Measurements from ENCODE around the gene PPFIA4.
"Not testable (repeated sequence)": the region's sequence is repeated elsewhere in the genome, so short reads cannot be mapped to it uniquely, and the experiment has no call there.

PPFIA4 gene

DNA sequence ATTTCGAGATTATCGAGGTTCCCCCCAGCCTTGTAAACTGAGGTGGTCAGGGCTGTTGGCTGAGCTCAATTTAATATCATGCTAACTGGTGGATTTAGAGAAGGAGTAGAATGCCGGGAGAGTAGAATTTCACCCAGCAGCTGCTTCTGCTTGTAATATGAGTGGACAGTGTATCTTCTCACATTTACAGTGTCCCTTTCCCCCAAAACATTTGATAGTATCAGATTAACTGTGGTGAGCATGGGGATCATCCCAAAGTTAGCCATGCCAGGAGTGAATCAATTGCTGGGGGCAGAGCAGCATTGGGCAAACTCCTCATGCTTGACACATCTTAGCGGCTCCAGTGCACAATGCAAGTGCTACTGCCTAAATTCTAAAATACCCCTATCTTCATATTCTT lies 9.2 kb upstream of the PPFIA4 start:
- no peak for DNase-seq (ENCODE audit: low read depth in 1 of 2, low spot score in 1 of 2)

DNA sequence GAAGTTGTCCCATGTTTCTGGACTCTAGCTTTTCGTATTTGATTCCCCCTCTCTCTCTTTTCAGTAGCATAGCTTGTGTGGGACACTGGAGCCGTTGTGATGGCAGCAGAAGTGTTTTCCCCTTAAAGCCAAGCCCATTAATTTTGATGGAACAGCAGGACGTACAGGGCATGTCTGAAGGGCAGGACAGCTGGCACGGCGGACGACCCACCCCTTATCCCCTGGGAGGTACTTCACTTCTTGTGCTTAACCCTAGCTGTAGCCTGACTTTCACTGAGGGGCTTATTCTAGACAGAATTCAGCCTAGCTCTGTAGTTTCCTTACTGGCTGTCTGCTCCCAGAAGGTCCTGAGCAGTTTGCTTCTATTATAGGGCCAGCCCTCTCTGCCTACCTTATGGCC lies 8.6 kb upstream of the PPFIA4 start:
- no peak for DNase-seq (ENCODE audit: low read depth in 1 of 2, low spot score in 1 of 2)

DNA sequence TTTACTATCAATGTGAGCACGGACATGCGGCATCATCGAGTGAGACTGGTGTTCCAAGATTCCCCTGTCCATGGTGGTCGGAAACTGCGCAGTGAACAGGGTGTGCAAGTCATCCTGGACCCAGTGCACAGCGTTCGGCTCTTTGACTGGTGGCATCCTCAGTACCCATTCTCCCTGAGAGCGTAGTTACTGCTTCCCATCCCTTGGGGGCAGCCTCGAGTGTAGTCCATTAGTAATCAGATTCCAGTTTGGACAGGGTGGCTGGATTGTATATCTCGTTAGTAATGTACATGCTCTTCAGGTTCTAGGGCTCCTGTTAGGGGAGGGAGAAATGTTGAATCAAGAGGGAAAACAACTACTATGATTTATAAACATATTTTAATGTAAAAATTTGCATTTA lies 3.4 kb upstream of the PPFIA4 start:
- not testable (repeated sequence) for DNase-seq (ENCODE audit: low read depth in 1 of 2, low spot score in 1 of 2)

DNA sequence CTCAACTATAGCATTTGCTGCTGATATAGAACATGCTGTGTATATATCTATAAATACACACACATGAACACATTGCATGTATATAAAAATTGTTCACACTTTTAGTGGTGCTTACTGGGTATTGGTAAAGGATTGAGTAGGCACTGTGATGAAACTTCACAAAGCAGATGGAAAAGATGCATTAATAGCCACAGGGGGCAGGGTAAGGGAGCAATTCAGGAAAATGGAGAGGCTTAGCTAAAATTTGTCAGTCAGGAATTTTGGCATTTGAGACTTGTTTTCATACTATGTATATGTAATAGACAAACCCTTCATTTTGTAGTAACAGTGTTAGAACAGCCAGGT lies 633 bp upstream of the PPFIA4 start:
- no peak for DNase-seq (ENCODE audit: low read depth in 1 of 2, low spot score in 1 of 2)

DNA sequence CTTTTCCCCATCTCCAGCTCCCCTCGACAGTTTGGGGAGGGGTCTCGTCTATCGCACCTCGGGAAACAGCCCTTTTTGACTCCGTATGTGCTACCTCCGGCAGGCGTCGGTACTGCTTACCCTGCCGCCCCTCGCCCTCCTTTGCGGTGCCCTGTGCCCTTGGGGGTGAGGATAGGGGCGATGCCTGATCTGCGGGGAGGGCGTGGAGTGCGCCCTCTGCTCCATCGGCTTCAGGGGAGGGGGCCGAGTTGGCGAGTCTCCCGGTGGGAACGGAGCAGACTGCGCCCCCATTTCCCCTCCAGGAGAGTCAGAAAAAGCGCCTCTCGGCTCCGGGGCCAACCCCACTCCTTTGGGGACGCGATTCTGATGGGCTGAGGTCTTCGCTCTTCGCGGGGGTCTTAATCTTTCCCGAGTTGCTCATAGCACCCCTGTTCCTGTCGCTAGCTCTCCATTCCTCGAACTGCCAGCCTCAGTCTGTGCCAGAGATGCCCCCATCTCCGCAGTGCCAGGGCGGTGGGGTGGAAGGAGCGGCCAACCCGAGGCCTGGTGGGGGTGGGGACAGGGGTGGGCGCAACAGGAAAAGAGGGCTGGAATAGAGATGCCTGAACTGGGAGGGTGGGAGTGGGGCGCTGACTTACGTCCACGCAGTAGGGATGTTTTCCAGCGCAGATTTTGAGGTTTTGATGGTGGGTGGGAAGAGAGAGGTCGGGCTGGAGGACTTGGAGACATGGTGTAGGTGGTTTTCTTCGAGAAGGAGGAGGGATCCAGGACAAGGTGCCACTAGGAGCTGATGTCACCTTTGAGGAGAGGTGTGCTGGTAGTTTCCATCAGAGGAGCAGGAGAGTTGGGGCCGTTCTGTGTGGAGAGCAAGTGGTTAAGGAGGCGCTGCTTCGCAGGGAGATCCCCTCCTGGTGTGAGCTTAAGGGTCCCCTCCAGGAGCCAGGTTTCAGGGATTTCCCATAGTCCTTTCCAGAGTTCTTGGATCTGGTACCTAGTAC lies 674 bp downstream of the PPFIA4 start:
- DNase-seq (ENCODE audit: low read depth in 1 of 2, low spot score in 1 of 2) = no peak

DNA sequence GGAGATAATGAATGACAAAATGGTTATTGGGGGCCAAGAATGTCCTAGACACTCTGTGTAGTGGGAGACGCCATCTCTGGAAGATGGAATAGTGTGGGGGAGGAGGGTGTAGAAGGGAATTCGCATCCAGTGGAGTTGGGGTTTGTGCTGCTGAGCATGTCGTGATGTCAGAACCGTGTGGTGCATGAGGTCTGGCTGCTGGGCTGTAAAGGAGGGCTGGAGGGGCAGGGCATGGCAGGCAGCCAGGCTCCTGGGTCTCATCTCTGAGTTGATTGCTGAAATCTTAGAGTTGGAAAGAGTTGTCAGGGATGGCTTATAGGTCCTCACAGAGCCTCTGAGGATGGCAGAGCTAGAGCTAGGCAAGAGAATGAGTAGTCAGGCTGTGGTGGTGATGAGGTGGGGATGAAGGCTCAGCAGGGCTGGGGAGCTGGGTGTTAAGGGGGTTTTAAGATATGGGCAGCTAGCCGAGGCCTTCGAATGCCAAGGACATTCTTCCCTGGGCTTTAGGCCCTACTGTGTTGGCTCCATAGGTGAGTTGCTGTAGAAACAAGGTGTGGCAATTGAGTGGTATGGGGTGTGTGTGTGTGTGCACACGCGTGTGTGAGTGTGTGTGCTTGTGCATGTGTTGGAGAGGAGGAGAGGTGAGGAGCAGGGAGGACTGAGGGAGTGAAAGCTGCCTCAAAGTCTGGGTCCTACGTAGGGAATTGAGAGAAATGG lies 1.9 kb downstream of the PPFIA4 start:
- no peak for DNase-seq (ENCODE audit: low read depth in 1 of 2, low spot score in 1 of 2)

DNA sequence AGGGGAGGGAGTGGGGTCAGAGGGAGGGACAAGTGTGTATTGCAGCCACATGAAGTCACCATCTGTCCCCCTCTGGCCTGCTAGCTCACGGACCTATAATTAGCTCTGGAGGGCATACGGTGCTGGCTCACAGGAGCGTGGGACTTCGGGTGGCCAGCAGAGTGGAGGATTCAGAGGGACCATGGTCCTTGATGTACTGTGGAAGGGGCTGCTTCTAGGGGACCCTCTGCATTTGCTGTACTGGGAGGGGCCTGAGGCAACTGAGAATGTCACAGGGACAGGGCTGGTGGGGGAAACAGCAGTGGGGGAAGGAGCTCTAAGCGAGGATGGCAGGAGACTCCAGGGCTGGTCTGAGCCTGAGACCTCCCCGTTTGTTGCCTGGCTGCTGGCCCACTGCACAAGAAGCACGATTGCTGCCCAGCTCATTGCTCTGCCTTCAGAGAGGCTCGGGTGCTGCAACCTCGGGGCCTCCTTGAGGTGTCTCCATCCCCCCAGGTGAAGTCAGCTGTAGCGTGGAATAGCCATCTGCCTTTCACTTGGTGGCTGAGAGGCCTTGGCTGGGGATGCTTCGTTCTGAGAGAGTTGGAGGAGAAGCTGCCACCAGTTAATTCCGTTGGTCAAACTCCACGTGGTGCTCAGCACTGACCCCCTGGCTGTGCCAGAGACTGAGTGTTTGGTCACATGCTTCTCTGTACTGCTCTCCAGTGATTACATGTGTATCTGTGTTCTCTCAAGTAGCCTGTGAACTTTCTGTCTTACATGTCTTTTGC lies 2.7 kb downstream of the PPFIA4 start:
- DNase-seq (ENCODE audit: low read depth in 1 of 2, low spot score in 1 of 2) = no peak

DNA sequence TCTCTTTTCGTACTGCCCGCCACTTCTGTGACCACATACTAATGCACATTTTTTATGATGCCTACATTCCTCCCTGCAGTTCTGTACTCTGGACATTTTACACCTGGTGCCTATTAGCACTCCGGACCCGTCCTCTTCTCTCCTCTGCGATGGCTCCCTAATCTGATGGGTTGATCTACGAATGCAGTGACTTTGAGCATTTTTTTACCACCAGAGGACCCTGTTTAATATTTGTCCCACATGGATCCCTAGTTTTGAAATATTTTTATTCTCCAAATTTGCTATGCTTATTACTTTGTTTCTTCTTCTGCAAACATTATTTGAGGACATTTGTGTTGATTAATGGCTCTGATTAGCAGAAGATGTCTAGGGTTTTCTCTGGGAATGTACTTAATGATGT lies 5.2 kb downstream of the PPFIA4 start:
- no peak for DNase-seq (ENCODE audit: low read depth in 1 of 2, low spot score in 1 of 2)

DNA sequence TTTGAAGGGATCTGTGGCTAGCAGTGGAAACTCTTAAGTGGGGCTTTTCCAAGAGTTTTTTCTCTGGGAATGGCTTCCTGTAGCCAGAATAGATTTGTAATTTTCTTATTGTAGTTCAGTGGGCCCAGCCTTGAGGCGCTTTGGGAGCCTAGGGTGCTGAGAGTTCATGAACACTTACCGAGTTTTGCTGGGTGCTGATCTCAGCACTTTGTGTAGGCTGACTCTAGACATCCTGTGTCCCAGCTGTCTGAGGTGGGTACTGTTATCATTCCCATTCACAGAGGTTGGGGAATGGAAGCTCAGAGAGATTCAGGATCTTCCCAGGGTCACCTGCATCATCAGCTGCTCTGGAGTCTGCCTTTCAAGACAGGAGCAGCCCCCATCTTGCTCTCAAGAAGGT lies 7.0 kb downstream of the PPFIA4 start:
- no peak for DNase-seq (ENCODE audit: low read depth in 1 of 2, low spot score in 1 of 2)

DNA sequence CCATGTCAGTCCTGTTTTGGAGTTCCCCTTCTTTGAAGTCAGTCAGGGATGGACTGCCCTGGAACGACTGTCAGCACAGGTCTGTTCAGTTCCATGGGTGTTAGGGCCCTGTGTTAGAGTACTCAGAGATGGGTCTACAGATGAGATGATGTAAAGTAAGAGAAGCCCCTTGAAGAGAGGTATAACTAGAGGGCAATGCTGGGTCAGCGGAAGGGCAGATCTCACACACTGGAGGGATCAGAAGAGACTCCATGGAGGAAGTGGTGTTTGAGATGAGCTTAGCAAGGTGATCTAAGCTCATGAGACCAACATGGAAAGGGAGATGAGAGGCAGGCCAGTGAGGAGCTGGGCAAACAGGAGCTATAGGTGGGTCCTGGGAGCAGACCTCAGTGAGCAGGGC lies 7.6 kb downstream of the PPFIA4 start:
- DNase-seq (ENCODE audit: low read depth in 1 of 2, low spot score in 1 of 2) = no peak

DNA sequence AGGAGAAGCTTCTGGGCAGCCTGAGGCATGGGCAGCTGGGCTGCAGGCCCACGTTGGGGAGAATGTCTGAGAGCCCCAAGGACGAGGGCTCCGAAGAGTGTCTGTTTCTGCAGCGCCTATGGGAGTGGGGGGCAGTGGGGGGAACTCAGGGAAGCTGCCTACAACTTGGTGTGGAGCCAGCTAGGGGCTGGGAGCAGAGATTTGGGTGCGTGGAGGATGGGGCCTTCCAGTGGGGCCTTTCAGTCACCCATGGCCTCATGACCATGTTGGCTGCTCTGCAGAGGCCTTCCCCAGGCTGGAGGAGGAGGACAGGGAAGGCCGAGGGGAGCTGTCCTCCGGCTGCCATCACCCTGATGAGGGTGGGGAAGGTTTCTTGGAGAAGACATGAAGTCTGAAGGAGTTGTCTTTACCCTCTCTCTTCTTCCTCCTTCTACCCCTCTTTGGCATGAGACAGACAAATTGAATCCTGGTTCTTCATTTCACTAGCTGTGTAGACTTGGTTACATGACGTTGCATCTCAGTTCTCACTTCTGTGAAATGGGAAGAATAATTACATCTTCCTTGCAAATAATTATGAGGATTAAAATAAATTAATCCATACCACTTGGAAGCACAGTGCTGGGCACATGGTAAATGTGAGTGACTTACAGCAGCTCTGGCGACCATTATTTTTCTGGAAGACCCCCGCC lies 8.3 kb downstream of the PPFIA4 start:
- DNase-seq (ENCODE audit: low read depth in 1 of 2, low spot score in 1 of 2) = no peak

DNA sequence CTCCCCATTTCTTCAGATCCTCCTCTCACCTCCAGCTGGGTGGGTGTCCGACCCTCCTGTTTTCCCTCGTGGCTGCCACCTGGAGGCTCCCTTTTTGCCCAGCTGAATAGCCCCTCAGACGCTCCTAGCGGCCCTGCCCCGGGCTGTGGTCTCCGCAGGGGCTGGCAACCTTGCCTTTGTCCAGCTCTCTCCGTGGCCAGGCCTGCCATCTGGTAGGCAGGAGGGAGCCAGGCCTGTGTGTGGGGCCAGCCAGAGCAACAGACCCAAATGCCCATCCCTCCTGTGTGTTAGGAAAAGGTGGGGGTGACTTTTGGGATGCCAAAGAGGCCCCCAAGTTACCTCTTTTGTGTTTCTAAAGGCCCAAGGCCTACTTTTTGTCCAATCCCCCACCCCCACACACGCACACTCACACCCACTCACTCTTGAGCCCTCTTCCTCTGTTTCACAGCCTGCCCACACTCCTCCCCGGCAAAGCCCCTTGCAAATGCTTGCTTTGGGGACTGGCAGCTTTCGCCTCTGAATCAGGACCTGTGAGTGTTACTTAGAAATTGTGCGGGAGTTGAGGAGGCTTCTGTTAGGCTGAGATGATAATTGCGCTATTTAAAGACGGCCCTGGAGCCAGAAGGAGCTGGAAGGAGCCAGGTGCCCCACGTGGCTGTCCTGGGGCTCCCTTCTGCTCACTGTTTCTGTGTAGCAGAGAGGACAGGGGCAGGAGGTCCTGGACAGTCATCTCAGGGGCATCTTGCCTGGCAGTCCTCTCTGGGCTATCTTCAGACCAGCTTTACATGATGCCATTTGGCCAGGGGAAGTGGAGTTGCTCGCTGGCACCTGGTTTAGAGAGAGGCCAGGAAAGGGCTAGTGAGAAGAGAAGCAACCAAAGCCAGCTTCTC lies 9.1 kb downstream of the PPFIA4 start:
- DNase-seq (ENCODE audit: low read depth in 1 of 2, low spot score in 1 of 2) = no peak

DNA sequence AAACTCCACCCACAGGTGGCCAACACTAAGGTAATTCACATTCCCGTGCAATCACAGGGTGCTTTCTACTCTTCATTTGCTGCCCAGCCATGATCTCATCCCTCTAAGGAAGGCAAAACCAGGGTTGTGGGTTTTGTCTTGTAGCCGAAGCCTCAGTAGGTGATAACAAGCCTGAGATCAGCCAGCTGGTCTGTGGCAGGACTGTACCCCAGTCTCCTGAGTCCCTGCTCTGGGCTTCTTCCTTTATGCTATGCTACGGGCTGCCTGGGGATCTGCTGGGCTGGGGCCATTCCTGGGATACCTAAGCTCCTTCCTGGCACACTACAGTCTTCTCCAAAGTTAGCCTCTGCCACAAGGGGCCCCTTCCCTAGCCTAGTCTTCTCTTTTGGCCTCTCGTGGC lies 9.8 kb downstream of the PPFIA4 start:
- no peak for DNase-seq (ENCODE audit: low read depth in 1 of 2, low spot score in 1 of 2)

DNA sequence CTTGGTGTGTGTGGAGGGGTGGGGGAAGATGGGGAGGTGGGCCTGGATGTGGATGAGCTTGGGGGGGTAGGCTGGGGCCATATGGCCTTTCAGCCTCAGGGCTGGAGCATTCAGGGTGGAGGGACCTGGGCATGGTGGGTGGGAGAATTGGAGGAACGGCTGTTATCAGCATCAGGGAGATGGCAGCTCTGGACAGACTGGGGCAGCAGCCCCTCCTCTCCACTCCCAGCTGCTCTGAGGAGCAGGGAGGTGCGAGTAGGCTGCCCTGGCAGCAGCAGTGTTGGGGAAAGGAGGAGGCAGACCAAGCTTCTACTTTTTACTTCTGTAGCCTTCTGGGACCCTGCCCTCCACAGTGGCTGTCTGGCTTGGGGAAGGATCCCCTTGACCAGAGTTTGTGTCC lies 10.2 kb downstream of the PPFIA4 start:
- DNase-seq (ENCODE audit: low read depth in 1 of 2, low spot score in 1 of 2) = no peak

DNA sequence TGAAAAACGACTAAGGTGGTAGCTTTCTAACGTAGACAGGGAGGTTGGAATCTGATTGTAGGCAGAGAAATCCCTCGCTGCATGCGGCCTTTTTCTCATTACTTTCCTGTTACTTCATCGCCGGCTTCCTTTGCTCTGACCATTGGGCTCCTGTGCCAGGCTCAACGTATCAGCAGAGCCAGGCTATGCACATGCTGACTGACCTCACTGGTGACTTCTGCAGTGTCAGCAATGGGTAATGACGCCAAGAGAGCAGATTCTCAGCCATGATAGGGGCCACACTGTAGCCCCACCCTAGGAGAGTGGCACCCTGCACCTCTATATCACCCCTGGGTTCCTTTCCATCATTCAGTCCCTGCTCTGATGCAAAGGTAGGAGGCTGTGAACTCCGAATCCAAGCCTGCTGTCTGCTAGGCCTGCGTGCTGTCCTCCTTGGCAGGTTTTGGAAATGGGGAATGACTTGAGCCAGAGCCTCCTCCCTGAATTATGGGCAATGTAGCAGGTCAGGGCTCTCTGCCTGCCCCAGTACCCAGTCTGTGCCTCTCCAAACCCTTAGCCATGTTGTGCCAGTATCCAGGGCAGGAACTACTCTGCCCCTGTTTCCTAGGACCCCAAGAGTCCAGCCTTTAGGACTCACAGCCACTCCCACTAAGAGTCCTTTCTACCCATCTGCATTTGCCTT lies 11.4 kb downstream of the PPFIA4 start:
- DNase-seq (ENCODE audit: low read depth in 1 of 2, low spot score in 1 of 2) = no peak

DNA sequence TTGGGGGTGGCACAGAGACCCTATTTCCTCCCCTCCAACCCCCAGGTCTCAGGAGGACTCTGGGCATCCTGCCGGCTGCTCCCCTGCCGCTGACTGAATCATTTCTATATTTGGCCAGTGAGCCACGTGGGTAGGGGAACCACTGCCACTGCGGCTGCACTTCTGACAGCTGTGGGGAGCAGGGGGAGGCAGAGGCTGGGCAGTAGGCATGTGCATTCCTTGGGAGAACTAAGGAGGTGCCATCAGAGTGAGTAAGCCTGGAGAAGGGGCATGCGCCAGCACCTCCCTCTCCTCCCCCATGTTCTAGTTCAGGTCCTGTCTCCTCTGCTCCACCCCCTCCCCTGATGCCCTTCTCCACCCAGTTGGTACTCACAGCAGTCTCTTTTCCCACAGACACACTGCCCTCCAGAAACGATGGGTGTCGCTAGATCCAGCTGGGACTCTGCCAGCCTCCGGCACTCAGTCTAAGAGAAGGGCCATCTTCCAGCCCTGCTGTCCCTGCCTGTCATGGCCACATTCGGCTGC lies 12.0 kb downstream of the PPFIA4 start:
- no peak for DNase-seq (ENCODE audit: low read depth in 1 of 2, low spot score in 1 of 2)

DNA sequence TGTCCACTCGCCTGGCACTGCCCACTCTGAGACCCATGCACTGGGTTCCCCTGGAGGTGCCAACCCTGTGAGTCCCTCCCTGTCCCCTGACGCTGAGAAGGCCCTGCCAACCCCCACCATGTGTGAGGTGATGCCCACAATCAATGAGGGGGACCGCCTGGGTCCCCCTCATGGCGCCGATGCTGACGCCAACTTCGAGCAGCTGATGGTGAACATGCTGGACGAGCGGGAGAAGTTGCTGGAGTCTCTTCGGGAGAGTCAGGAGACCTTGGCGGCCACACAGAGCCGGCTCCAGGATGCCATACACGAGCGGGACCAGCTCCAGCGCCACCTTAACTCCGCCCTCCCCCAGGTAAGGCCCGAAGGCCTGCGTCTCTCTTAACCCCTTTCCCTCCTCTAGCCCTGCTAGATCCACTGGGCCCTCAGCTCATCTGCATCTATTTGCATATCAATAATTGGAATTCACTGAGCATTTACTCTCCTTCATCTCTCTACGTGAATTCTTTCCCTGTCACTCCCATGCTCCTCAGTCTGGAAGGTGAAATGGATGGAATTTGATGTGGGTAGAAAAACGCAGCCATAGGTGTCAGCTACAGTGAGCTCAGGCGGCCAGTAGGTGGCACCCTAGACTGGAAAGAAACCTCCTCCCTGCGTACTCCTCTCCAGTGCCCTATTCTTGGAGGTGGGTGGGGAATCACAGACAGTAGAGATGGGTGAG lies 12.8 kb downstream of the PPFIA4 start:
- peak; percentile 31 to 58 for DNase-seq (ENCODE audit: low read depth in 1 of 2, low spot score in 1 of 2)

DNA sequence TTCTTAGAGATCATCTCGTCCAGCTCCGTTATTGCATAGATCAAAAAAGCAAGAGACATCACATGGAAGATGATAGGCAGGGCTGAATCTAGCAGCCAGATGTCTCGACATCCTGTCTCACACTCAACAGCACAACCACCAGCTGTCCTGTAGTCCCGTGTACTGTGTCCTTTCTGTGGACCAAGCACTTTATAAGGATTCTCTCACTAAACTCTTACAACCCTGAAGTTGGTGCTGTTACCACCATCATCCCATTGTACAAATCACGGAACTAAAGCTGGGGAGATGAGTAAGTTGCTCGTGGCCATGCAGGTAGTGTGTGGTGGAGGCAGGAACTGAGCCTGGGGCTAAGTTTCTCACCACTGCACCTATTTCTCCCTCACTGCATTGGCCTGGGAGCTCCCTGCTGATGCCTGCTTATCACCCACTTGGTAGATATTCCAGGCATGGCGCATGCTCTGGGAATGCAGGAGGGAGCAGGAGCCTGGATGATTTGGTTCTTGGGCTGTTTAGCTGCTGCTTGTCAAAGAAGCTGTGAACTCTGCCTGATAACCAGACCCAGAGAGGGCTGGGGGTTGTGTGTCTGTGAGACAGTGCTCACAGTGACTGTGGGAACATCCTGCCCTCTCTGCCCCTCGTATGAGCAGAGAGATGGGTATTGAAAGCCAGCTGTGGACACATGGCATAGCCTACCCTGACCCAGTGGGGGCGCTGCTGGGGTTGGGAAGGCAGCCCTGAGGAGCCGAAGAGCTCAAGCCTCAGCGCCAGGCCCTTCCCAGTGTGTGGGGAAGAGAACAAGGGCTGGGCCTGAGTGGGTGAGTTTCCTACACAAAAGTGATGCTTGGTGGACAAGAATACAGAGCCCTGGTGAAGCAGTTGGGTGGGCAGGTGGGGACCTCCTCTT lies 13.6 kb downstream of the PPFIA4 start:
- DNase-seq (ENCODE audit: low read depth in 1 of 2, low spot score in 1 of 2) = no peak

All from activated CD4-positive, alpha-beta T cell treated with anti-CD3 and anti-CD28 coated beads, Interleukin-2, amount 50 U/mL, for 24 hours (primary cell).